Measurements from ENCODE around the gene TNK1. TPM values are rescaled to one million over a fixed set of nuclear protein-coding genes. Genes with fewer than 3 reads are reported as not detected.

The TNK1 gene
- total RNA-seq, 4 donors from 2014 or later = 13.0 to 25.4 (median 19.7) TPM

GRCh38 chr17:7405350-7406234, 24.7 kb downstream of the TNK1 start:
- TF ChIP-seq POLR2A (IDR thresholded peaks at IDR 0.05) (no peak), CTCF (IDR thresholded peaks at IDR 0.05) (no peak)
- peak overlapping the region; percentile 41 for H3K4me3 ChIP-seq (ENCODE audit: low read depth, poor library complexity, severe bottlenecking)
- intact Hi-C loops (cut with DNase I; ENCODE audit: low total_unique reads) = no loop called here
- DNase-seq (ENCODE audit: low spot score in 2 of 2) = no peak
- WGBS, 2 donors = 14 to 22% methylated on average over 19 to 38 of the region's 38 CpGs

GRCh38 chr17:7406235-7406825, 25.4 kb downstream of the TNK1 start:
- intact Hi-C loops (cut with DNase I; ENCODE audit: low total_unique reads) = no loop called here
- H3K4me3 ChIP-seq (ENCODE audit: low read depth, poor library complexity, severe bottlenecking) = no peak overlapping the region
- DNase-seq (ENCODE audit: low spot score in 2 of 2) = no peak
- 60 to 62% methylated on average over 12 of the region's 12 CpGs for WGBS, 2 donors
- TF ChIP-seq POLR2A (IDR thresholded peaks at IDR 0.05) (no peak), CTCF (IDR thresholded peaks at IDR 0.05) (no peak)

DNA sequence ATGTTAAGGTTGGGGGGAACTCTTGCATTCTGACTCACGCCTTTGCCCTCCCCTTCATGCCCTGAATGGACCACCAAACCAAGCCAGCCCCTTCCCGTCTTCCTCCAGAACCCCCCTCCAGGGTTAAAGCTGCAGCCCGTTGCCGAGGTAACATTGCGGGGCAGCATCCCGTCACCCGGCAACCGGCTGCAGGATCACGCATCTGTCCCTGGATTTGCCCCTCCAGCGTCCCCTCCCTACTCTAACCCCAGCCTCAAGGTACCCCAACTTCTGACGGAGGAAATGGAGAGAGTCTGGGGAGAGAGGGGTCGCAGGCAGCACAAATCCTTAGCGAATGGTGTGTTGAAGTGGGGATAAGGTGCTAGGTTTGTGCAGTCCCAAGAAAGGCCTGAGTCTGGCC, 26.2 kb downstream of the TNK1 start:
- TF ChIP-seq POLR2A (IDR thresholded peaks at IDR 0.05) (no peak), CTCF (IDR thresholded peaks at IDR 0.05) (no peak)
- 91 to 93% methylated on average over 13 of the region's 13 CpGs for WGBS, 2 donors

GRCh38 chr17:7407485-7408251, 26.8 kb downstream of the TNK1 start, which contains the start of gene NLGN2:
TSS of gene NLGN2 (plus strand) at chr17:7407845. CDS start at chr17:7408256, 411 bp downstream.
- intact Hi-C loops (cut with DNase I; ENCODE audit: low total_unique reads) = no loop called here
- TF ChIP-seq POLR2A (IDR thresholded peaks at IDR 0.05) = no peak
- TF ChIP-seq CTCF (IDR thresholded peaks at IDR 0.05) = no peak
- no peak within 1 kb of the TSS for H3K4me3 ChIP-seq (ENCODE audit: low read depth, poor library complexity, severe bottlenecking)
- 55 to 71% methylated on average over 8 to 12 of the region's 12 CpGs for WGBS, 2 donors
- DNase-seq (ENCODE audit: low spot score in 2 of 2) = no peak

More for the DNA sequence above, 26.2 kb downstream of the TNK1 start:
- H3K4me3 ChIP-seq (ENCODE audit: low read depth, poor library complexity, severe bottlenecking) = no peak overlapping the region
- DNase-seq (ENCODE audit: low spot score in 2 of 2) = no peak
- intact Hi-C loops (cut with DNase I; ENCODE audit: low total_unique reads) = no loop called here

GRCh38 chr17:7408252-7408727, 27.4 kb downstream of the TNK1 start:
- TF ChIP-seq CTCF (IDR thresholded peaks at IDR 0.05) (no peak), POLR2A (IDR thresholded peaks at IDR 0.05) (no peak)
- no peak for DNase-seq (ENCODE audit: low spot score in 2 of 2)
- 75 to 92% methylated on average over 13 to 41 of the region's 58 CpGs for WGBS, 2 donors
- intact Hi-C loops (cut with DNase I; ENCODE audit: low total_unique reads) = no loop called here
- H3K4me3 ChIP-seq (ENCODE audit: low read depth, poor library complexity, severe bottlenecking) = no peak overlapping the region
